HCEC 1CT (cell line): ENCODE data around the gene MID1IP1.

ENCODE experiments used
- DNase-seq: peaks from one replicate; pipeline ENCODE4 v3.0.0-alpha.2; 2017

MID1IP1 gene

GRCh38 chrX:38800981-38801845, at the start of gene MID1IP1:
TSS of gene MID1IP1 (plus strand) at chrX:38801459. CDS start at chrX:38804947, 3,488 bp downstream.
- DNase-seq, result peak; percentile 89

DNA sequence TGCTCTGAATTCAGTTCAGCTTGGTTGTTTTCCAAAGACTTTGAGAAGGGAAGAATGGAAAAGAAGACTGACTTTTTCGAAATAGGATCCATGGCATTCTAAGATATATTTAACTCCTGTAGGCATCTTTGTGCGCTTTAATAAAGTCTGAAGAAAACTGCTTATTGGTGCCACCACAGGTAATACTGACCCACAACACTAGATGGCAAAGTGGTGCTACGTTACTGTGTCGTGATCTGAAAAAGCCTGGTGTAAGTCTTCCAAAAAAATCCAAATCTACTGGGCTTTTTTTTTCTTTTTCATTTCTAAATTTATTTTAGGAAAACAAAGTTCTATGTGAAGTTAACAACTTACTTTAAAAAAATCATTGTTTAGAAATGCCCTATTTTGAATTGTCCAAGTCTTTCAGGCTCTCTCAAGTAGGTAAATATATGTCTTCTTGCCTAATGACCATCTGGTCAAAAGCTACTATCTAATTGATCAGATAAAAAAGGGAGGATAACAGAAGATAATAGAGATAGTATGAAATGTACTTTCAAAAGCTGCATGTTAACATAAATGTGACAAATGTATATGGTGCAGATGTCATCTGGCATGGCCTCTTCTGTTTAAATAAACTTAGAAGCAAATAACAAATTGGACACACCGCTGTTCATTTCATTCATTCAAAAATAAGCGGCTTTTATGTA, 47.0 kb upstream of the MID1IP1 start:
- DNase-seq, result peak; percentile 5

- no peak for DNase-seq
Observed at GRCh38 chrX:38754818-38755718, 46.2 kb upstream of the MID1IP1 start.

DNA sequence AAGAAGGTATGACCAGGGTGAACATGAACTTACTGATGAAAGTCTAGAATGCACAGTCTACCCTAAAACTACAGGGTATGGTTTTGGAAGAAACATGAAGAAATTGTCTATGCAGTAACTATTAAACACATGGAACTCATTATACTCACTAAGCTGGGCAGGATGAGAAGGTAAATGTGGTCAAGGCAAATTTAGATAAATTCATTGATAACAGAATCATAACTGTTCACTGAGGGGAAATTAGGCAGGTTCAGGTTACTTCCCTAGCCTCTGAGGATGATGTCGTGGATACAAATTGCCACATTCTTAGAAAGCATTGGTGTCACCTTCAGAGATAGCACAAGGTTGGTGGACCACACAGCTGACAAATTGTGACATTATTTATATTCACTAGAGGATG, 40.4 kb upstream of the MID1IP1 start:
- no peak for DNase-seq

DNA sequence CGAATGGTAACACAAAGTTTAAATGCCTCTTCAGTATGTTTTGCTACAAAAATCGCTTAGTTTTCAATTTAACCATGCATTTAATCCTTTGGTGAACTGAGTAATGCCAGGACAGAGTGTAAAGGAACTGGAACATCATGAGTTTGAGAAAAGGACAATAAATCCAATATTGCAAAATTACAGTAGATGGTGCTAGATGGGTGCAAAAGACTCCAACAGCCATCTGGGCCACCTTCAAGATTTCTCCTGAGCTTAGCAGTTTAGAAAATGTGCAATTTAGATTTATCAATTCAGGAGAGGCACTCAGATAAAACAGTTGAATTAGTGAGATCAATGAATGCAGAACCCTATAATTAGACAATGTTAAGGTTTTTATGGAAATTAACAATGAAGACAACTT, 33.2 kb upstream of the MID1IP1 start:
- DNase-seq, result peak; percentile 25

- no peak for DNase-seq
Observed at GRCh38 chrX:38770152-38770551, 31.1 kb upstream of the MID1IP1 start.

DNA sequence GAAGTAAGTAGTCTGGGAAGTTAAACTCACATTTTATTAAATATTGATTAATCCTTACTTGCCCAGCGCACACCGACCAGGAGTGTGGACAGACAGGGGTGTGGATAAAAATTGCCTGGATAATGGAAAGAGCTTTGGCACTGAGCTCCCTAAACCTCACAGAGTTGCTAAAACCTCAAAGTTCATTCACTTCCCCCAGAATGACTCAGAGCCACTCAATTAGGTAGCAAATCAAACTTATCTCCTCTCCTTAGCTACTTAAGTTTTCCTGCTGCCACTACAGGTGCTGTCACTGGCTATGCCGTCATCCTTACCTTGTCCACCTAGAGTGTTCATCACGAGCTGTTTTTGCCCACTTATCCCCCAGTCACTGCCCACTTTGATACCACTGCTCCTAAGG, 27.0 kb upstream of the MID1IP1 start:
- no peak for DNase-seq

DNA sequence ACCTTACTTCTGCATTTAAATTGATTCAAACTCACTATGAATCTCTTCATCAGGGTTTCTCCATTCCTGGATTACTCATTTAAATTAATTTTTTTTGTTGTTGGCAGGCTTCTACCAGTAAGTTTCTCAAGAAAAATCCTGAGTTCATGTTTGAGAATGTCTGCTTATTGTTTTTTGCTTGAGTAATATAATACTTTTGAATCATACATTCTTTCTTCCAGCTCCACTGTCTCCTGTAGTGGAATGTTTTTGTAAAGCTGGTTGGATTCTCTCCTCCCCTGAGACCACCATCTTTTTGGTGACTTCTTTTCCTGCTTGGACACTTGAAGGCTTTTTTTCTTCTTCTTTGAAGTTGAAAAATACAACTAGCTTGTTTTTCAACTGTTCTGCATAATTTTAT, 4.3 kb upstream of the MID1IP1 start:
- peak; percentile 55 for DNase-seq

DNA sequence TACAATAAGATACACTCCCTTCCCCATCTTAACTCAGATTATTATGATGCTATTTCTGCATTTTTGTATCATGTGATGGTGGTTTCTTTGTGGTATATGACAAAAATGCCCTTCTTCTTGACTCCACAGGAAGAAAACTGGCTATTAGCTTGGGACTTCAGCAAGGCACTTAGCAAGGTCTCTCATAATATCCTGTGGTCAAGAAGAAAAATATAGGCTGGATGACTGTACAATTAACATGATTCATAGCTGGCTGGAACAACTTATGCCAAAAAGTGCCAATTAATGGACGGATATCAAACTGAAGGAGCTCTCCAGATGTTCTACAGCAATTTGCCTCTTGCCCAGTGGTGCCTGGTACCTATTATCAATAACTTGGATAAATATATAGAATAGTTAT, 2.3 kb upstream of the MID1IP1 start:
- peak; percentile 69 for DNase-seq

DNA sequence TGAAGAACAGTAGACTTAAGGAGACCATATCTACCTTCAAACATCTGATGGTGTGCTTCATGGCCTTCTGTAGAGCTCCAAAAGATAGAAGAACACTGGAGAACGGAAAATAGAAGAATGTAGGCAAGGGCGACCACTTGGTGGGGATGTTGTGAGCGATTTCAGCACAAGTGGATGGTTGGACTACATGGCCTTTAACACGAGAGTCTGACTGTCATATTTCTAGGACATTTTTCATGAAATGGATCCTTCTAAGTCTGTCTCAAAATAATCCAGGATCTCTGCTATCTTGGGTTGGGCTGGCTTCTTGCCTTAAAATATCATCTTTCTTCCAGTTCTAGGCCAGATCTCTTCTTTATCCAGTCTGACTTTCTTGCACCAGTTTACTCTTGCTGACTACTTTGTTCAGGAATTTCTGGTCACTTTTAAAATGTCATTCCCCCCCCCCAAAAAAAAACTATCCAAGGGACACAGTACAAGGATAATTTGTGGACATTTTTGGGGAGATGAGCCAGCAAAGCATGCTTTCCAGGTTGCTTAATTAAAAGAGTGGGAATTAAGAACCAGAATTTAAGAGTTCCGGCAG, 1.2 kb upstream of the MID1IP1 start:
- DNase-seq, result no peak

DNA sequence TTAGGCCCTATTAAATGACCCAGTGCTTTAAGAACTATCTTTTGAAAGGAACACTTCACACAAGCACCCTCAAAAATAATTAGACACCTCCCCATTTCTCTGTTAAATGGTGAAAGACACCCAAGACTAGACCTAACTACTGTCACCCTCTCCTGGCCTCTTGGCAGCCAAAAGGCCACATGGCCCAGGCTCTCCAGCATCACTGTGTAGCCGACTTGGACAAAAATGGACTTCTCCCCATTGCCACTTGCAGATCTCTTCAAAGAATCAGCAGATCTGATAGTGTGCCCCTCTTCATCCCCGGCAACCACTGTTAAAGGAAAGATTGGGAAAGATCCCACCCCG, 2.0 kb downstream of the MID1IP1 start:
- DNase-seq, result no peak

DNA sequence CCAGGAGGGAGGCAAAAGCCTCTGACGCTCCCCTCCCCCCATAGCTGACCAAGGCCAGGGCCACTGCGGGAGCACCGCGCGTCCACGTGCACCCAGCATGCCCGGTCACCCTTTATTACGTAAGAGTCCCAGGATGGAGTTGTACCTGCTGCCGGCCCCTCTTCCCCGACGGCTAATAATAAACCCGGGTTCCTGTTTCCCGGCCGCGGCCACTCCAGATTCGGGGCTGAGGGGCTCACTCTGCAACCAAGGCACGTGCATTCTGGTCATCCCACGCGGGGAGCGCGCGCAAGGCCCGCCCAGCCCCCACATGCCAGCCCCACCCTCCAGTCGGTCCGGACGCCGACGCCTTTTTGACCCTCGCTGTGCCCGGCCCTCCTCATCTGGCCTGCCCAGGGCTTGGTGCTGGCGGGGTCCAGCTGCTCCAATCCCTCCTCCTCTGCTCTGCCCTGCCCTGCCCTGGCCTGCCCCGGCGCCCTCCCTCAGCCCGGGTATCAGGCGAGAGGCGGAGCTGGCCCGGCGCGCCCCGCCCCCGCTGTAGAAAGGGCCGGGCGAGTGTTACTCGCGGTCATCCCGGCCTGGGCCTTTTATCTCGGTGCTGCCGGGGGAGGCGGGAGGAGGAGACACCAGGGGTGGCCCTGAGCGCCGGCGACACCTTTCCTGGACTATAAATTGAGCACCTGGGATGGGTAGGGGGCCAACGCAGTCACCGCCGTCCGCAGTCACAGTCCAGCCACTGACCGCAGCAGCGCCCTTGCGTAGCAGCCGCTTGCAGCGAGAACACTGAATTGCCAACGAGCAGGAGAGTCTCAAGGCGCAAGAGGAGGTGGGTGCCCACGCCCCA, 2.6 kb downstream of the MID1IP1 start:
- peak; percentile 75 for DNase-seq

GRCh38 chrX:38804432-38804681, 3.1 kb downstream of the MID1IP1 start:
- peak; percentile 25 for DNase-seq

DNA sequence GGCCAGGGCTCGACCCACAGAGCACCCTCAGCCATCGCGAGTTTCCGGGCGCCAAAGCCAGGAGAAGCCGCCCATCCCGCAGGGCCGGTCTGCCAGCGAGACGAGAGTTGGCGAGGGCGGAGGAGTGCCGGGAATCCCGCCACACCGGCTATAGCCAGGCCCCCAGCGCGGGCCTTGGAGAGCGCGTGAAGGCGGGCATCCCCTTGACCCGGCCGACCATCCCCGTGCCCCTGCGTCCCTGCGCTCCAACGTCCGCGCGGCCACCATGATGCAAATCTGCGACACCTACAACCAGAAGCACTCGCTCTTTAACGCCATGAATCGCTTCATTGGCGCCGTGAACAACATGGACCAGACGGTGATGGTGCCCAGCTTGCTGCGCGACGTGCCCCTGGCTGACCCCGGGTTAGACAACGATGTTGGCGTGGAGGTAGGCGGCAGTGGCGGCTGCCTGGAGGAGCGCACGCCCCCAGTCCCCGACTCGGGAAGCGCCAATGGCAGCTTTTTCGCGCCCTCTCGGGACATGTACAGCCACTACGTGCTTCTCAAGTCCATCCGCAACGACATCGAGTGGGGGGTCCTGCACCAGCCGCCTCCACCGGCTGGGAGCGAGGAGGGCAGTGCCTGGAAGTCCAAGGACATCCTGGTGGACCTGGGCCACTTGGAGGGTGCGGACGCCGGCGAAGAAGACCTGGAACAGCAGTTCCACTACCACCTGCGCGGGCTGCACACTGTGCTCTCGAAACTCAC, 3.6 kb downstream of the MID1IP1 start:
- DNase-seq, result peak; percentile 21

DNA sequence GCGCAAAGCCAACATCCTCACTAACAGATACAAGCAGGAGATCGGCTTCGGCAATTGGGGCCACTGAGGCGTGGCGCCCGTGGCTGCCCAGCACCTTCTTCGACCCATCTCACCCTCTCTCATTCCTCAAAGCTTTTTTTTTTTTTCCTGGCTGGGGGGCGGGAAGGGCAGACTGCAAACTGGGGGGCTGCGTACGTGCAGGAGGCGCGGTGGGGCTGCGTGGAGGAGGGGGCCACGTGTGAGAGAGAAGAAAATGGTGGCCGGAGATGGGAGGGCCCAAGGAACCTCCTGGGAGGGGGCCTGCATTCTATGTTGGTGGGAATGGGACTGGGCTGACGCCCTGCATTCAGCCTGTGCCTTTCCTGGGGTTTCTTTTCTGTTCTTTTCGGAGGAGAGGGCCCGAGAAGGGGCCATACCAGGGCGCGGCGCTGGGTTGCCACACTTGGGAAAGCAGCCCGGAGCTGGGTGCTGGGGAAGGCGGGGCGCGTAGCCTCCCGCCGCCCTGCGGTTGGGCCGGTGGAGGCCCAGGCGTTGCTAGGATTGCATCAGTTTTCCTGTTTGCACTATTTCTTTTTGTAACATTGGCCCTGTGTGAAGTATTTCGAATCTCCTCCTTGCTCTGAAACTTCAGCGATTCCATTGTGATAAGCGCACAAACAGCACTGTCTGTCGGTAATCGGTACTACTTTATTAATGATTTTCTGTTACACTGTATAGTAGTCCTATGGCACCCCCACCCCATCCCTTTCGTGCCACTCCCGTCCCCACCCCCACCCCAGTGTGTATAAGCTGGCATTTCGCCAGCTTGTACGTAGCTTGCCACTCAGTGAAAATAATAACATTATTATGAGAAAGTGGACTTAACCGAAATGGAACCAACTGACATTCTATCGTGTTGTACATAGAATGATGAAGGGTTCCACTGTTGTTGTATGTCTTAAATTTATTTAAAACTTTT, 4.5 kb downstream of the MID1IP1 start:
- DNase-seq, result peak; percentile 68

DNA sequence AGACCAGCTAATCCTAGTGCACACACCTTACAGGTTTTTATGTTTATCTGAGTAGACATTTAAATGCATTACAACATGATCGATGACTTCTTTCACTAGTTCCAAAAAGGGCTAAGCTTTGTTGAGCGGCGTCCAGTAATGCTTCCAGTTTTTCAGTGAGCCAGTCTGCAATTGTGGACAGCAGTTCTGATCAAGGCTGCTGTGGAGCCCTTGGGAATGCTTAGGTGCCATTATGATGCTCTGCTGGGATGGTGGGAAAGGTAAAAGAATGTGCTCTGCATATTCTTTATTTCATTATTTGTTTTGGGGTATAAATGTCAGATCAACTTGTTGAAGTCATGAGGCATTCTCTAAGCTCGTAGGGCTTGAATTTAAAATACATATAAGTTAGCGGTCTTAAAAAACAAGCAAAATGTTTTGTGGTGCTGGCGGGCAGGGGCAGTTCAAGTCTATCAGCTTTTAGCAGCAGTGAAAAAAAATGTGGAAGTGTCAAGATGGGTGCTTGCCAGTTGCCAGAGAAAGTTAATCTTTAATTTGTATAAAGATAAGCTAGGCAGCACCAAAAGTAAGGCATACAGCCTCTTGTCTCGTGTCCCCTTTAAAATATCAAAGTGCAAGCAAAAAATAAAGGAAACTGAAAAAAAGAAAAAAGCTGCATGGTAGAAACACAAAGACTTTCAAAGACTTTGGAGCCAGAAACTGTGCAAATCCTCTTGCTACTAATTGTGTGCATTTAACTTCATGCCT, 5.8 kb downstream of the MID1IP1 start:
- no peak for DNase-seq

DNA sequence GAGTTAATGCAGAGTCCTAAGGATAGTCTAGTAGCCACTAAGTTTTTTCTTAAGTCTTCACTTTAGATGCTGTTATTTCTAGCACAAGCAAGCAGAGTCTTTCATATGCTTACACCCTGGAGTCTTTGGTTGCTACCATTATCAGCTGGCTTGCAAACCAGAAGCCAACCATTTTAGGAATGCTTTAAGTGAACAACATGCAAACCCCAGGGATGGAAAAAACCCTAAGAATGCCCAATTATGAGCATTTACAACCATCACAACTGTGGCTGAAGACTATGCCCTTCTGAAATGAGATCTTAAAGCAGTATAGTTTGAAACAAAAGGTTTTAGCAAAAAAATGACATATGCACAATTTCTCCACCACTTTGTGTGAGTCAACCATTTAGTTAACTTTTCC, 6.6 kb downstream of the MID1IP1 start:
- no peak for DNase-seq

GRCh38 chrX:38811515-38812243, 10.4 kb downstream of the MID1IP1 start:
- no peak for DNase-seq

GRCh38 chrX:38816155-38816554, 14.9 kb downstream of the MID1IP1 start:
- DNase-seq, result peak; percentile 5
